NCI-H345 (cell line): ENCODE data around the gene ZBTB7C.

ENCODE experiments used
- DNase-seq: peaks from one replicate; lab custom pipeline; 2025; lab: John Stamatoyannopoulos, UW

ZBTB7C gene

DNA sequence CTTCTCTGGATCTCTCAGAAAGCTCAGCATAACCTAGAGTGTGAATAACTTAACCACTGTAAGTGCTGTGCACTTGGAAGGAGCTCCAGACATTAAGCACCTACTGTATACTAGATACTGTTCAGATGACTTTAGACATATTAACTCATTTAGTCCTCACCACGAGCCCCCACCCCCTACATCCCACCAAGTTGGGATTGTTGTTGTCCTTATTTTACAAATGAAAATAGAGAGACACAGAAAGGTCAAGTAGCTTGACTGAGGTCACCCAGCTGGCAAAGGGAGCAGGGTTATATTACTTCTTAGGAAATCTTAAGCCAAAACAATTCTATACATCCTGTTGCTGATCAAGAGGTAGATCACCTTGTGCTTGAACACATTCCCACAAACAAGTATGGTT, 244.5 kb downstream of the ZBTB7C start:
- DNase-seq: no peak

- no peak for DNase-seq
Measured at GRCh38 chr18:48164116-48164515, 245.1 kb downstream of the ZBTB7C start.

DNA sequence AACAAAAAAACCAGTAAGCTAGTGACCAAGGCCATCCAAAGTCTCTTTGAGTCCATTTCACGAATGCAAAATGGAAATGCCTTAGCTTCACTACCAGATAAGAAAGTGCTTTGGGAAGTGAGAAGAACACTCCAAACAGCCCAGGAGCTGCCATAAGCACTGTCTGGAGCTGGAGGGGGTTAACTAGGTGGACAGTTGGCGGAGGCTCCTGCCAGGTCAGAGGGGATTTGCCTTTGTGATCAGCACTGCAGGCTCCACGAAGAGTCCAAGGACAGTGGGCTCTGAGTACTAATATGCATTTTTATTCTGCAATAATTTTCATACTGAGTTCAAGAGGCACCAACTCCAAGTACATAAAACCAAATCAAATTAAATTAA, 245.5 kb downstream of the ZBTB7C start:
- no peak for DNase-seq

DNA sequence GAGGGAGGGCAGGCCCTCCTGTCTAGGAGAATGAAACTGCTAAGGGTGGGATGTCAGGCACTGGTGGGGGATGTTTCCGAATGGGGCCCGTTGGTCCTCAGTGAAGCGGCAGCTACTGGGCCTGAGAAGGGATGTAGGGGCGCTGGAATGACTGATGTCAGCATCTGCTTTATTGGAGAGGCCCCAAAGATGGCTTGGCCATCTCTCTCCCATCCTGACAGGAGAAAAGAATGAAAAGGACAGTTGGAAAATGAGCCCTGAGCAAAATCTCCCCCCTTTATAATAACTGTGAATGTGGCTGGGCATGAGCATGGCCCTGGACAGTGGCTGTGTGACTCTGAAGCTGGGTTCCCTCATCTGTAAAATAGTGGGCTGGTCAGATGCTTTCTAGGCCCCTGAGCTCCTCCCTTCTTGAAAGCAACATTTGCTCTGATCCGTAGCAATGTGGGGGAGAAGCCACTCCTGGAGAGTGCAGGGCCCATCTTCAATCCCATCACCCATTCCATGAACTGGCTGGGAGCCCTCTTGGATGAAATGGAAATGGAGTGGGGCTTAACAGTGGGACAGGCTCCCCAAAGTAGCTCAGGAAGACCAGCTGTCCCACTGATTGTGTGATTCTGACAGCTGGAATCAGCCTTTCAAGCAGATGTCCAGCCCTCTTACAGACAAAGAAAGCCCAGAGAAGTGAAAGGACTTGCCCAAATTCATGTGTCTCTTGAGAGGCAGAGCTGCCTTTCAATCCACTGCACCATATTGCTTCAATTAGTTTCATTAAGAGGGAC, 246.0 kb downstream of the ZBTB7C start:
- DNase-seq: no peak

GRCh38 chr18:48161911-48162698, 247.1 kb downstream of the ZBTB7C start:
- peak; percentile 97 for DNase-seq

GRCh38 chr18:48161191-48161910, 247.8 kb downstream of the ZBTB7C start:
- DNase-seq: peak; percentile 41

DNA sequence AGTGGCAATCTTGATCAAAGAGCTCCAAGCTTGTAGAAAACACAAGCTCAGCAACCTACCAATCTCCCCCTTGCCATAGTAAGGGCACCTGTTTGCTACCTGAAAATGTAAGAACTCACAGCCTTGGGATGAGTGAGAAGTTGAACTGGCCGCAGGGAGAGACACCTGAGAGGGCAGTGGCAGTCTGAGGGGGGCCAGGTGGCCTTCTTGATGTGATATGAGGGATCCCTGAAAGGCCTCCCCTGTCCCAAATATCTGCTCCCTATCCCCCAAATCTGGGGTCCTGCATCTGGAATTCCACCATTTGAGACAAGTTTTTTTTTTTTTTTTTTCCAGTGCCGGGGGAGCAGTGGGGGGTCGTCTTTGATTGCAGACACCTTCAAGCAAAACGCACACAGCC, 248.6 kb downstream of the ZBTB7C start:
- no peak for DNase-seq

DNA sequence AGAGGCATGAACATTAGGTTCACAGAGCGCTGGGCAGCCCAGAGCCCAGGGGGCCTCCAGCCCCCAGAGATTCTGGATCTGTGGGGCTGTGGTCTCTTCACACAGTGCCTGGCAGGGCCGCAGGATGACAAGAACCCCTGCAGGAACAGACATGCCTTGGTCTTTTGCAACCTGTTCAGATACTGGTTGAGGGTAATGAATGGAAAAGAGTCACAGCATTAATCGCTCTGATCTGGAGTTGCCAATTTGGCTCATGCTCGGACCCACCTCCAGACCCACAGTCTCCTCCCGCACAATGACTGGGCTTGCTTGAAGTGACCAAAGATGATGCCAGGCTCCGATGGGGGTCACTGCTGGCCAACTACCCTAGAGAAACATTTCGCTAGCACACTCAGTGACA, 249.4 kb downstream of the ZBTB7C start:
- DNase-seq: no peak

- DNase-seq: no peak
Measured at GRCh38 chr18:48158721-48159120, 250.5 kb downstream of the ZBTB7C start.

GRCh38 chr18:48157956-48158355, 251.2 kb downstream of the ZBTB7C start:
- DNase-seq: no peak

- DNase-seq: no peak
Measured at GRCh38 chr18:48155856-48156255, 253.3 kb downstream of the ZBTB7C start.

DNA sequence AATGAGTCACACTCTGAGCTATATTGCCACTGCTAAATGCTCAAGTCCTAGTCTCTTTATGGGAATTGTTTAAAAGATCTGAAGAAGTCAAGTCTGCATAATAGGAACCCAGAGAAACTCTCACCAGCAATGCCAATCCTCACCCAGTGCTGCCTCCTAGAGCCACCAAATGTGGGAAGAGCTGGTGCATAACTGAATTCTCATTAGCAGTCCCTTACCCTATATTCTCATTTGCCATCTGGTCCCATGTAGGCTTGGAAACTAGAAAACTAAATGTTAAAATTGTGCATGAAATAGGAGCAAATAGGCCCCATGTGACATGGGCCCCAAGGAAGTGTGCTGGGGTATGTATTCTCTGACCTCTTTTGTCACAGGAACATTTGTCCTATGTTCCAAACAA, 254.4 kb downstream of the ZBTB7C start:
- no peak for DNase-seq

GRCh38 chr18:48153613-48154481, 255.3 kb downstream of the ZBTB7C start:
- DNase-seq: no peak

DNA sequence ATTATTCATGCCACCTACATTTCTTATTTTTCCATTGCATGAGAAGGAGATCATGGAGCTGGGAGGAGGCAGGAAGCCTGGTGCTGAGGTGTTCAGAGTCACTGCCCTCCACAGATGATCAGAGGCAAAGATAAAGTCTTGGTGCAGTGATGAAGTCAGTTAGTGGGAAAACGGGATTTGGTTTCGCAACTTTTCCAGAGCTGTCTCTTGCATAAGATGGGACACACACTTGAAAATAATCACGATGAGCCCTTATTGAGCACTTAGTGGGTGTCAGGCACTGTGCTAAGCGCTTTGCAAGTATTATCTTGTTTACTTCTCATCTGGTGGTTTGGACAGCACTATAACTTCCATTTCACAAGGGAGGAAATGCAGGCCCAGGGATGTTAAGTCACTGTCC, 256.6 kb downstream of the ZBTB7C start:
- no peak for DNase-seq

DNA sequence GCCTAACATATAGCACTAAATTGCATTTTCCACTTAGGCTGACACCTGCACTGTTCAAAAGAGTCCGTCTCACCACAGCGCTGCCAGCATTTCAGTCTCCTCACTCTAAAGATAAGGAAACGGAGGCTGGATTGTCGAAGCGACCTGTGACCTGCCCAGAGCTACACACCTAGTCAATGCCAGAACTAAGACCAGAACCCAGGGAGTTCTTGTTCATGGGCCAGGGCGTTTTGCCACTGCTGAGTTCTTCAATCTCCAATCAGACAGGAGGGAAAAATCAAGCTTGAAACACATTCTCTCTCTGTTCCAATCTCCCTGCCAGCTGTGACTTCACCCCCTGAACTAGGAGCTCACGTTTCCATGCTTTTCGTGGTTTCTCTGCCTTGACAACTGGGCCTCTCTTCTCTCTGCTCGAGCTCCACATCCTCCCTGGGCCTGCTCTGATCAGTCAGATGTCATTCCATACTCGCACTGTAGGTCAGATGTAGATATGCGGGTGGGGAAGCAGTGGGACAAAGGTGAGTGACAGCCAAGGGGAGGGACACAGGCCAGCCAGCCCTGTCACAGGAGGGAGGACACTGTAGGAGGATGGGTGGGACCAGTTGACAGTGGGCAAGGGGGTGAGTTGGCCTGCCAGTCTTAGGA, 257.6 kb downstream of the ZBTB7C start:
- no peak for DNase-seq

GRCh38 chr18:48149020-48149685, 260.0 kb downstream of the ZBTB7C start:
- no peak for DNase-seq

GRCh38 chr18:48142994-48143393, 266.2 kb downstream of the ZBTB7C start:
- DNase-seq: no peak

GRCh38 chr18:48142353-48142752, 266.8 kb downstream of the ZBTB7C start:
- no peak for DNase-seq

GRCh38 chr18:48140731-48141130, 268.5 kb downstream of the ZBTB7C start:
- no peak for DNase-seq

DNA sequence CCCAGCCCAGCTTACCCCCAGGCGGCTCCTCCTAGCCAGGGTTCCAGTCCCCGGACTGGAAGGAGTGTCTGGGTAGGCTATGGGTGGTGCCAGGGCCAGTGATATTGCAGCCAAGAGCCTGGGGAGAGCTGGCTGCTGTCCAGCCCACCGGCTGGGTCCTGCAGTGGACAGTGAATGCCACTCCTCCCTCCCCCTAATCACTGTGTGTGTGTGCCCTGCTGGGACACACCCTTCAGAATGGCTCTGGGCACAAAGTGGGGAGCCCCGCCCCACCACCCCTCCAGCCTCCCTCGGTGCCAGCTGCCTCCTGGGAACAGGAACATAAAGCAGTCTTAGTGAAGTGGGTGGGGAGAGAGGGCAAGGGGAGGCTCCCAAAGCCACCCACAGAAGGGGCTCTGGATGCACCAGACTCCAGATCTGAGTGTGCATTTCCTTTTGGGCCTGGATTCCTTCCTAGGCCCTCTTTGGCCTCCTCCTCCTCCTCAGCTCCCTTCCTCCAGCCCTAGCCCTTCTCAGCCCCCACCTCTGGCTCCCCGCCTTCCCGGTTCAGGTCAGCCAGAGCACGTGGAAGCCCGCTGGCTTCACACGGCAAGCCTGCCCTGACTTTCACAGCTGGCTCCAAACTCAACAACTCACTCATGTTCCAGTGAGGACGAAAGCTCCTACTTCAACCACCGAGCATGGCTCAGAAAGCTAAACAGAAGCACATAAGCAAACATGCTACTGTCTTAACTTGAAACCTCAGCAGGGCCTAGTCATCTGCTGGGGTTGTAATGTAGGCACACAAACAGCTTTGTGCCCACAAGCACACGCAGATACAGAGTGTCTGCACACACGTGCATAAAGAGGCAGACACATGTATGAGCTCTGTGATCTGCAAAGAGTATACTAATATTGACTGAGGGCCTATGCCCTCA, 269.5 kb downstream of the ZBTB7C start:
- DNase-seq: peak; percentile 96
